ENCODE results near the gene SPTB.

DNA sequence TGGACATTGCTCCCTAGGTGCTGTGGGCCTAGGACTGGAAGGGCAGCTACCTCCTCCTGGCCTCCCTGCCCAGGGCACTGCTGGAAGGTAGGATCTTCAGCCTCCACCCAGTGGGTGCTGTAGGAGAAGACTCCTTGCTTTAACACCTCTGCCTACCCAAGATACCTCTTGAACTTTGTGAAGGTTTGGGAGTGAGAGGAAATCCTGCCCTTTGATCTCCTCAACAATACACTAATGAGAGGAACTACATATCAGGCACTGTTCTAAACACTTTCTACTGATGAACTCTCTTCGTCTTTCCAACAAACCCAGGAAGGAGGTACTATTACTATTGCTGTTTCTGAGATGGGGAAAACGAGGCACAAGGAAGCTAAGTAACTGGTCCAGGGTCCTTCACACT, 108.5 kb downstream of the SPTB start:
- no peak for TF ChIP-seq ZNF3 (CRISPR knock-in tag; IDR thresholded peaks at IDR 0.05)
- no peak for TF ChIP-seq CTCF (IDR thresholded peaks at IDR 0.05 in 2 of 3, conservative IDR thresholded peaks at IDR 0.05 in 1 of 3; ENCODE audit: insufficient read depth in 2 of 3, low read depth in 1 of 3, low read length in 3 of 3)
- TF ChIP-seq, protein P1, sequence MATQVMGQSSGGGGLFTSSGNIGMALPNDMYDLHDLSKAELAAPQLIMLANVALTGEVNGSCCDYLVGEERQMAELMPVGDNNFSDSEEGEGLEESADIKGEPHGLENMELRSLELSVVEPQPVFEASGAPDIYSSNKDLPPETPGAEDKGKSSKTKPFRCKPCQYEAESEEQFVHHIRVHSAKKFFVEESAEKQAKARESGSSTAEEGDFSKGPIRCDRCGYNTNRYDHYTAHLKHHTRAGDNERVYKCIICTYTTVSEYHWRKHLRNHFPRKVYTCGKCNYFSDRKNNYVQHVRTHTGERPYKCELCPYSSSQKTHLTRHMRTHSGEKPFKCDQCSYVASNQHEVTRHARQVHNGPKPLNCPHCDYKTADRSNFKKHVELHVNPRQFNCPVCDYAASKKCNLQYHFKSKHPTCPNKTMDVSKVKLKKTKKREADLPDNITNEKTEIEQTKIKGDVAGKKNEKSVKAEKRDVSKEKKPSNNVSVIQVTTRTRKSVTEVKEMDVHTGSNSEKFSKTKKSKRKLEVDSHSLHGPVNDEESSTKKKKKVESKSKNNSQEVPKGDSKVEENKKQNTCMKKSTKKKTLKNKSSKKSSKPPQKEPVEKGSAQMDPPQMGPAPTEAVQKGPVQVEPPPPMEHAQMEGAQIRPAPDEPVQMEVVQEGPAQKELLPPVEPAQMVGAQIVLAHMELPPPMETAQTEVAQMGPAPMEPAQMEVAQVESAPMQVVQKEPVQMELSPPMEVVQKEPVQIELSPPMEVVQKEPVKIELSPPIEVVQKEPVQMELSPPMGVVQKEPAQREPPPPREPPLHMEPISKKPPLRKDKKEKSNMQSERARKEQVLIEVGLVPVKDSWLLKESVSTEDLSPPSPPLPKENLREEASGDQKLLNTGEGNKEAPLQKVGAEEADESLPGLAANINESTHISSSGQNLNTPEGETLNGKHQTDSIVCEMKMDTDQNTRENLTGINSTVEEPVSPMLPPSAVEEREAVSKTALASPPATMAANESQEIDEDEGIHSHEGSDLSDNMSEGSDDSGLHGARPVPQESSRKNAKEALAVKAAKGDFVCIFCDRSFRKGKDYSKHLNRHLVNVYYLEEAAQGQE (IDR thresholded peaks at IDR 0.05; ENCODE audit: borderline replicate concordance): no peak
- TF ChIP-seq, protein P1 (CRISPR knock-in tag; IDR thresholded peaks at IDR 0.05; ENCODE audit: low read depth): no peak
- TF ChIP-seq ZZZ3 (IDR thresholded peaks at IDR 0.05): no peak
- no peak for TF ChIP-seq HIVEP1 (CRISPR knock-in tag; IDR thresholded peaks at IDR 0.05)
- no peak for TF ChIP-seq HMGXB4 (CRISPR knock-in tag; IDR thresholded peaks at IDR 0.05)
- no peak for TF ChIP-seq SP2 (IDR thresholded peaks at IDR 0.05; ENCODE audit: extremely low read depth, low read depth, low read length, poor library complexity, severe bottlenecking)
- TF ChIP-seq SMARCA5 (IDR thresholded peaks at IDR 0.05): no peak
- TF ChIP-seq, protein P2, sequence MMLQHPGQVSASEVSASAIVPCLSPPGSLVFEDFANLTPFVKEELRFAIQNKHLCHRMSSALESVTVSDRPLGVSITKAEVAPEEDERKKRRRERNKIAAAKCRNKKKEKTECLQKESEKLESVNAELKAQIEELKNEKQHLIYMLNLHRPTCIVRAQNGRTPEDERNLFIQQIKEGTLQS (IDR thresholded peaks at IDR 0.05): no peak
- TF ChIP-seq, protein P2 (CRISPR knock-in tag; conservative IDR thresholded peaks at IDR 0.05): no peak
- TF ChIP-seq ZNF316 (IDR thresholded peaks at IDR 0.05): no peak

Measured in K562 (cell line).